Activated CD8-positive, alpha-beta memory T cell treated with anti-CD3 and anti-CD28 coated beads, Interleukin-2, amount 50 U/mL, for 24 hours (primary cell): ENCODE measurements around the gene A3GALT2.

Source experiments
- DNase-seq: peaks from one replicate; pipeline ENCODE4 v3.0.0-alpha.2; 2020; ENCODE audit errors: extremely low read depth

The A3GALT2 gene

DNA sequence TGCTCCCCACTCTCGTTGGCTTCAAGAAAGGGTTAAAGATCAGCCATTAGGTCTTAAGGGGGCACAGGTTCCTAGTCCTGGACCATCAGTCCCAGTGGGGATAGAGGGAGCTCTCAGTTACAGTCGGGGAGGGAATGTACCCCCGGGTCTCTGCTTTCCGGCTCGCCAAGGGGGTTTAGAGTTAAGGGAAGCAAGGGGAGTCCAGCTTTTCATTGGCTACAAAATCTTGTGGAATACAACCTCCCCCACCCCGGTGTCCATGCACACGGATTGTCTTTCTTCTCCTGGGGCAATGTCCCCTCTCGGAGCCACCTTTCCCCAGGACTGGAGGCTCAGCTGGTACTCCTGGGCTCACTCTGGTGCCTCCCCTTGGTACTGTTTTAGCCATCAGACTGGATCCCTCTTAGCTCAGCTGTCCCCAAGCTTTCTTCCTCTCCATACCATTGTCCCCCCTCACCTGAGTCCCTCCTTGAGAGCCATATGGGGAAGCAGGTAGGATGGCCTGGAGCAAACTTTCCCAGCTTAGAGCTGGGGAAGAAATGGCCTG lies at the start of gene A3GALT2:
Gene A3GALT2, minus strand, starts transcription at position 480 of the 547 bp plus-strand sequence. Its CDS starts 0 bp downstream, at position 480.
- DNase-seq = no peak

DNA sequence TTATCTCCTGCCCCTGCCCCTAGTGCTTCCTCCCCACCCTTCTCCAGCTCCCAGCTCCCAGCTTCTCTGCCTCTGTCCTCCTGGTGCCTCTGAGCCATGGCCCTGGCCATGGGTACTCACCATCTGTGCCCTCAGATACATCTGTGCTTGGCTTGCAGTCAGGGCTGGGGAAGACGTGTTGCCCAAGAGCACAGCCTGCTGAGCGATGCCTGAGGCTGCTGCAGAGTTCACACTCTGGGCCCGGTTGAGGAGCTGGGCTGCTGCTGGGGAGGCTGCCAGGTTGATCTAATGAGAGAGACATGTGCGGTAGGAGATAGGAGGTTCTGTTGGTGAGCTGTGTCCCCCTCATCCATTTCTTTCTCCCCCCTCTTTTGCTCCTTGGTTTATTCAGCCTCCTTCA lies 49.4 kb upstream of the A3GALT2 start:
- DNase-seq = no peak

DNA sequence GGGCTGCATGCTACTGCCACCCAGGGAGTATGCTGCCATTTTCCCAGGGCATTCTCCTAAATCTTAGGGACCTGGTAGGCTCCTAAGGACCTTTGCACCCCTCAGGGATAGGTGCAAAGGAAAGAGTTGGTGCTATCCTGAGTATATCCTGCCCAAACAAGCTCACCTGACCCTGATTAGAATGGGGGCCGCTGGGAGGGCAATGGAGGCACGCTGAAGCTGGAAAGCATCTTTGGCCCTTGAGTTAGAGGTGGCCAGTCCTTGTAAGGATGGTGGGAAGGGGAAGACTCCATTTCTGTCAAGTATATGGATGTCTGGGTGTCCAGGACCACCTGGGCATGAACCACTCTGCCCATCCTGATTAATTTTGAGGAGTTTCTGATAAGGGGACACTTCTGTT lies 48.9 kb upstream of the A3GALT2 start:
- DNase-seq = no peak

DNA sequence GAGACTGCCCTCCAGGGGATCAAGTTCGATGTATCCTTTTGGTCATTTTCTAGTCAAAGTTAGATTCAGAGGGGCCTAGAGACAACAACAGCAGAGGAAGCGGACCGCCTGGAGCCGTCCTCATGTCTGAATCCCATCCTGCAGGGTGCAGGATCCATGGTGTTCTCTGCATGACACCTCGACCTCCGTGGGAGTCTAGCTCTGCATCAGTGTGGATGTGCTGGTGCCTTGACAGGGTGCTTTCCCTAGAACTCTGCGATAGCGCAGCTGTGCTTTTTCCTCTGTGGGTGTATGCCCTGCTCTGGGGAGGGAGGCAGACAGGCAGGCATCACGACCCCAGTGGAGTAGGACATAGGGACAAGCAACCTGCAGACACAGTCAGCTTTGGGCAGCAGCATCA lies 48.2 kb upstream of the A3GALT2 start:
- no peak for DNase-seq

DNA sequence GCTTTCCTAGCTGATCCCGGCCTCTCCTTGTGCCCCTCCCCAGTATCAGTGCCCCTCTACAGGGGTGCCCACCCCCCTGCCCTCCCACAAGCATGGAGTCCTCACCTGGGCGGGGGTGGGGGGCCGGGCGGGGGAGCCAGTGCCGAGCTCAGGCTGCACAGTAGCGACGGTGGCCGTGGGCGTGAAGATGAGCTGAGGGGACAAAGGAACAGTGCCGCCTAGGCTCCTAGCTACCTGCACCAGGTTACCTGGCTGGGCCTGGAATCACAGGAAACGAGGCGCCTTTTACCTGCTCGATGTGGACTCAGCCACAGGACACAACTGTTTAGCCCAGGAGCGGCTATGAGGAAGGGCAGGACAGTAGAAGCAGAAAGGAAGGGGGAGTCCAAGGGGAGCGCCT lies 47.5 kb upstream of the A3GALT2 start:
- DNase-seq = no peak

DNA sequence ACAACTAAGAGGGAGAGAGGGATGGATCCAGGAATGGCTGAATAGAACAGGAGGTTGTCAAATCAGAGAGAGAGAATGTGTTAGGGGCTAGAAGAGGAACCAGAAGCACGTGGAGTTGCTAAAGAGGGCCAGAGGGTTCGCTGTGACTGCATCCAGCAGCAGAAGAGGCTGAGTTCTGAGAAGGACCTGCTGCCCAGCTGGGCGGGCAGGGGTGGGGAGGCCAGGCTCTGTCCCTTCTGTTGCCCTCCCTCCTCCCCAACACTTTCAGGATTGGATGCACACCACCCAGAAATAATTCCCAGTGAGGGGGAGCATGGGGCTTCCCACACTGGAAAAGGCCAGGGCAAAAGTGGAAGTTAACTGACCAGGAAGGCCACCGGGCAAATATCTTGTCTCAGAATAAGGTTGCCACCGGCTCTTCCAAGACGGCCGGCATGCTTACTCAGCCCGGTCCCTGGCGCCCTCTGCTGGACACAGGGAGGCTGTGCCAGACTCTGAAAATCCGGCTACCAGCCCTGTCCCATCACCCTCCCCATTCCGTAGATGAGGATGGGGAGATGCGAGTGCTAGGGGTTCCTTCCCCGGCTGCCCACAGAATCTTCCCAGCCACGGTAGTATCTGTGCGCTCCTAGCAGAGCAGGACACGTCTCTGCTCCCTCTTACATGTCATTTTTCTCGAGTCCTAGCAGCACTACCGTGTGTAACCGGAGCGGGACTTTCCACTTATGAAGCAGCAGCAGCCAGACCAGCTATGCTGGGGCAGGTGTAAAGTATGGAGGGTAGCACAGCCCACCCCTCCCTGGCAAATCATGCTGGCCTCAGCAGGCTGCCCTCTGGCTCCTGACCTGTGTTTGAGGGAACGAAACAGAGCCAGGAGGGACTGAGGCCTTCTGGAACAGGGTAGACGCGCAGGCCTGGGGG lies 46.8 kb upstream of the A3GALT2 start:
- DNase-seq = peak; percentile 57

DNA sequence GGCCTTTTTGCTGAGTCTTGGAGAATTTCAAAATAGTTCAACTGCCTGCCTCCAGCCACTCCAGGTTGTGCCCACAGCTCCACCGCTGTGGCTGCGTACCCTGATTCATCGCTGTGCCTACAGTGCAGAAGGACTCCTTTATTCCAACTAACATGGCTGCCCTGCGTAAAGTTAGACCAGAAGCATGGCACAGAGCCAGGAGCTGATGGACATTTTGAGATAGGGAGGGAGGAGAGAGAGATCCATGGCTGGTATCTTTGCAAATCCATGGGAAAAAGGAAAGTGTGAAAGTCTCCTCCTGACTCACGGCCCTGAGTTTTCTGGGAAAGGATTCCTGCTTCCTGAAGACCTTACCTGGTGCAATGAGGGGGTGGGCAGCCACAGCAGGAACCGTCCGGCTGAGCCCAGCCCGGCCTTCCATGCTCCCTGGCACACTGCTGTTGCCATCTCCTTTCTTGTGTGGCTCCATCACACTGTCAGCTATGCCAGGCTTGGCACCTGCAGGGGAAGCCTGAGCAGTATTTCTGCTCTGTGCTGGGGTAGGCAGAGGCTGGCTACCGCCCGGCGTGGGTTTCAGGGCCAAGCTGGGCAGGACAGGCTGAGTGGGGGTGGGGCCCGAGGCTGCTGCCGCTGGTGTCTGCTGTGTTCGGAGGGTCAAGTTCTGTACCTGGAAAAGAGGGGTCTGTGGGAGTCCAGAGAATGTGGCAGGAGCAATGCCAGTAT lies 46.0 kb upstream of the A3GALT2 start:
- no peak for DNase-seq

DNA sequence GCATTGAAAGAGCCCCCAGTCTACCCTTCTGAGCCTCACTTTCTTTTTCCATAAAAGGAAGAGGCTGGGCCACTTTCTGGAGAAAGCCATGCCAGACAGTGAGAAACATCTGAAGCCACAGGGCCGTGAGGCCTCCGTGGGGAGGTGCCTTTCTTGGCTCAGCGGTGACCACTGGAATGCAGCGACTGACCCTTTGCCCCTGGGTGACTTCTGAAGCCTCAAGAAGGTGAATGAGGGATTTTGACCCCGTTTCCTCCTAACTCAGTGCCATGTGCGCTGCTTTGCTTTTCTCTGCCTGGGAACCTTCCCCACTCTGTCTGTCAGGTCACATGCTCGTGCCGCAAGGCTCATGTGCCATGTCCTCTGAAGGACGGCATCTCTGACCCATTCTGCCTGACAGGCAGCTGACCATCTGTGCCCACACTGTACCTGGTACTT lies 44.7 kb upstream of the A3GALT2 start:
- DNase-seq = no peak

DNA sequence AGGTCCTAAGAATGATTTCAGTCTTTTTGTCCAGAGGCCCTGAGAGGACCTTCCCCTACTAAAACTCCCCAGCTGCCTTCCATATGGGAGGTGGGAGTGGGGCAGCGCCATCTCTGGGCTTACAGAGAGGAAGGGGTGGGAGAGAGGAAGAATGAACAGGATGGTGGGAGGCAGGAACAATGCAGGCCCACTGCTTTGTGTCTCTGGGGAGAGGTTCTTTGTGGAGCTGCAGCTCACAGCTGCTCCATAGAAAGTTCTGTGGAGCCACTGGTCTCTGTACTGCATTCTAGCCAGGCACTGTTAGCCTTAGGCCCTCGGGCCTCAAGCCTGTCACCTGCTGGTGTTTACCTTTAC lies 43.6 kb upstream of the A3GALT2 start:
- DNase-seq = no peak

DNA sequence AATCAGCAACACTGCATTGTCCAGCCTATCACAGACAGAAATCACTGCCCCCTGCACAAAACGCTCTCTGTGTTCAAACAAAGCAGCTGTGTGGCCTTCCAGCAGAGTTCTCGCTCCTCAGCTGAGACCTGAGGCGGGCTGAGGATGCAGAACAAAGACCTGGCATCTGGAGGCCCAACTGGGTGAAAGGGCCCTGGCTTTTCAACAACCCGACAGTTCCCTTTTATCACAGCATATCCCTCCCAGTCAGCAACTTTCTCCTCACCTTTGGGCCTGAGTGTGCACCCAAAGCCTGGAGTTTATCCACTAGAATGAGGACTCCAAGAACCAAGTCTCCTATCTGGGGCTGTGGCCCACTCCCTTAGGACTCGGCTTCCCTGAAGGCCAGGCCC lies 42.6 kb upstream of the A3GALT2 start:
- no peak for DNase-seq

DNA sequence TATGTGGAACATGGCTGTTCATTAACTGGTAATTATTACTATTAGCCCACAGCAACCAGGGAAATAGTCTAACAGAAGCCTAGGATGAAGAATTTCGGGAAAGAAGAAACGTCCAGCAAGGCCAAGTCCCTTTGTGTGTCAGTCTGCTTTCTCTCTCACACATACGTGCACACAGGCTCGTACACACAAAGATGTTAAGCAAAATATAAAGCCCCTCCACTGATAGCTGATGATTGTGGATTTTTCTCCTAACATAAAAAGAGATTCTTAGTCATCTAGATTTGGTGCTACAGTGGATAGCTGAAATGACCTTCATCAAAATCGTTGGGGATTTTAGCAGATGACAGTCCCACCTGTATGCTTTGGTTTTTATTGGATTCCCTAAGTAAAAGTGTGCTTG lies 42.1 kb upstream of the A3GALT2 start:
- DNase-seq = no peak

DNA sequence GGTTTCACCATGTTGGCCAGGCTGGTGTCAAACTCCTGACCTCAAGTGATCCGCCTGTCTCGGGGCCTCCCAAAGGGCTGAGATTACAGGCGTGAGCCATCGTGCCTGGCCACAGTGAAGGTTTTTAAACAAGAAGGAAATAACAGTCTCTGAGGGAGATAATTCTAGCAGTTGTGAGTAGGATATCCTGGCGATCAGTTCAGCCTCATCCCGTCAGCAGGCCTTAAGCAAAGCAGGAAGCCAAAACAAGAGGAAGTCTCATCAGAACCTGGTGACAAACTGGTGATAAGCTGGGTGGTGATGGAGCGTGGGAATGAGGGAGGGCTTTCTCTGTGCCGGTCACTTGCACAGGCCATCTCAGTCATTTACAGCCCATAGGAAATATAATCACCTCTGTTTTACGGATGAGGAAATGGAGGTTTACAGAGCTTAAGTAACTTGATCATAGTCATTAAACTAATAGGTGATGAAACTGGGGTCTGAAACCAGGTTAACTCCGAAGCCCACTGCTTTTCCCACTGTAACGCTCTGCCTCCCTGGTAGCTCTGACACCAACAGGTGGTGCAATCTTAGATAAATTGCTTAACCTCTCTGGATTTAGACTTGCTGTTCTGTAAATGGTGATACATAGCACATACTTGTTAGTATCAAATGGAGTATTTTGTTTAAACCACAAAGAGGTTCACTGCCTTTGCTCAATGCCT lies 40.8 kb upstream of the A3GALT2 start:
- no peak for DNase-seq

DNA sequence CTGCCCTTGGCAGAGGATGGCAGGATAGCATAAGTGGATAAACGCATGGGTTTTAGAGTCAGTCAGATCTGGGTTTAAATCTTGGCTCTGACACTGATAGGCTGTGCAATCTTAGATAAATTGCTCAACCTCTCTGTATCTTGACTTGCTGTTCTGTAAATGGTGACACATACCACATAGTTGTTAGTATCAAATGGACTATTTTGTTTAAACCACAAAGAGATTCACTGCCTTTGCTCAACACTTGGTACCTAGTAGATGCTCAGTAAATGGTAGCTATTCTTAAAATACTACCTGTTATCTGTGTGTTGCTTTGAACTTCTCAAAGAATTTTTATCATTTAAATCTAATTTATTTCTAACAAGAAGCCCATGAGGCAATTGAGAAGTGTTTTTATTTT lies 39.5 kb upstream of the A3GALT2 start:
- DNase-seq = no peak

DNA sequence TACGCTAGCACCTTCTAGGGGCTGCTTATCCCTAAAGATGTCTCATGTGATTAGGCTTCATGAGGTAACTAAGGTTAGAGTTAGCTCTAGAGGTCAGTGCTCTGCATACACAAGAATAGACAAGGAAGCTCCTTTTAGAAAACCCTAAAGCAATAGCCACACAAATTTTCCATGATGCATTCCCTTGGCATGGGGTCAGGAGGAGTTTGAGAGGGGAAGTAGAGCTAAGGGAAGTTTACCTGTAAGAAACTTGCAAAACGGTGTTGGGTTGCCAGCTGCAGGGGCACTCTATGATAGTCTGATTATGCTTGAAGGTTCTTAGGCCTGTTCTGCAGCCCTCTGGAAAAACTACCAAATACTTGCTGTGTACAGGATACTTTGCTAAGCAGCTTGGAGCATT lies 39.0 kb upstream of the A3GALT2 start:
- no peak for DNase-seq

DNA sequence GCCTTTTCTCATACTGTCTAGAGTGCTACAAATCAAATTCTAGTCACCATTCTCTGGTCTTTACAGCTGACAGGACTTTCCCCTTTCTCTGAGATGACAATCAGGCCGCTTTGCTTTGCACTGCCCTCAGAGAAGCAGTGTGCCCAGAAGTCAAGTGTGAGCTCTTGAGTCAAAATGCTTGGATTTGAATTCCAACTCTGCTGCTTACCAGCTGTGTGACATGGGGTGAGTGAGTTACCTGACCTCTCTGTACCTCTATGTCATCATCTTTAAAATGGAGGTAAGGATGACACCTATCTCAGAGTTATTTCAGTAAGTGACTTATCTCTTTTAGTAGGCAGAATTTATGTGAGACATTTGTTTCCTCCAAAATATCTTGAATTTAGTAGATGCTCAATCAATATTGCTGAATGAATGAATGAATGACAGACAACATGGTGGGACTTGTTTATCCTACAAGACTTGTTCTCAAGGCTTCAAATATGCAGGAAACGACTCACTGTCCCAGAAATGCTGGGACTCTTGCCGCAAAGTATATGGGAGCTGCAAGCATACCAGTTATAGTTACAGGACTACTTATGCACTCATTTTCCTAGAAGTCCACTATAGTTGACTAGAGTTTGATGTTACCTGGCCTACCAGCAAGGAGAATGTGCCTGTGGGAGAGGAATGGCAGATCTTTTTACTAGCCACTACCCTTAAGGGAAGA lies 38.1 kb upstream of the A3GALT2 start:
- DNase-seq = no peak

DNA sequence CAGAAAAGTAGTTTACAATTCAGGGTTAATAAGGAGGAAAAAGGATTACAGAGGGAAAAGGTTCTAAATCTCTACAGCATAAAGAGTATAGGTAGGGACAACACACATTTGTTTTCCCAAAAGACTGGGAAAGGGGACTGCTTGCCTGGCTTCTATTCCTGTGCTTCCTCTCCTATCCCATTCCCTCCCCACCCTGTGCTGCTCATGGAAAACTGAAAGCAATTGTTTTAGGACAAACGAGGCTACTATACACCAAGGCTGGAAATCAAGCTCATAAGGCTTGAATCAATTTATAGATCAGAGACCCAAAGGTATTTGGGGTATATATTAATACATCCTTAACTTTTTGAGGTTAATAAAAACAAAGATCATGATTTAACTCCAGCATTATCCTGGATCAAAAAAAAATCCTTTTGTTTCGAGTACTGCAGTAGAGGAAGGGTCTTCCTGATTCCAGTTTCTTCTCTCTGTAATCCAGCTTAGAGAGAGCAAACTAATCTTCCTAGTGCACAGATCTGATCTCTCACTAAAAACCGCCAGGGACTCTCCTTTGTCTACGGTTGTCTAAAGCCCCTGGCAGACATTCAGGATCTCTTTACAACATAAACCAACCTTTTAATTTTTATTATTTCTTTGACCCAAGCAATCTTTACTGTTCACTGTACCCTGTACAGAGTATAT lies 37.4 kb upstream of the A3GALT2 start:
- no peak for DNase-seq

DNA sequence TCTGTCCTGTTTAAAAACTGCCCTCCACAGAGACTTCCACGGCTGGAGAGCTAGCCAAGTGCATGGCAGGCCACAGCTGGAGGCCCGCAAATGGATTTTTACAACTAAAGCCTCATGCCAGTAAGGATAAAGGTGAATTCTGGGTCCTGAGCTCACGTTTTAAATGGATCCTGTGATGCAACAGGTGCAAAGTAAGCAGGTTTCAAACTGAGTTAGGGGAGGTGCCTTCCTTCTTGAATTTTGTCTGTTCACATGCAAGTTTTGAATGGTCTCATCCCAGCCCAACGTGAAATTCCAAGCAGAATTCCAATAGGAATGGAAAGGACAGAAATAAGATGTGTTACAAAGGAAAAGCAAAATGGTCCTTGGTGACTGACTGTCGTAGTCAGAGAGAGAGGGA lies 36.2 kb upstream of the A3GALT2 start:
- DNase-seq = no peak

DNA sequence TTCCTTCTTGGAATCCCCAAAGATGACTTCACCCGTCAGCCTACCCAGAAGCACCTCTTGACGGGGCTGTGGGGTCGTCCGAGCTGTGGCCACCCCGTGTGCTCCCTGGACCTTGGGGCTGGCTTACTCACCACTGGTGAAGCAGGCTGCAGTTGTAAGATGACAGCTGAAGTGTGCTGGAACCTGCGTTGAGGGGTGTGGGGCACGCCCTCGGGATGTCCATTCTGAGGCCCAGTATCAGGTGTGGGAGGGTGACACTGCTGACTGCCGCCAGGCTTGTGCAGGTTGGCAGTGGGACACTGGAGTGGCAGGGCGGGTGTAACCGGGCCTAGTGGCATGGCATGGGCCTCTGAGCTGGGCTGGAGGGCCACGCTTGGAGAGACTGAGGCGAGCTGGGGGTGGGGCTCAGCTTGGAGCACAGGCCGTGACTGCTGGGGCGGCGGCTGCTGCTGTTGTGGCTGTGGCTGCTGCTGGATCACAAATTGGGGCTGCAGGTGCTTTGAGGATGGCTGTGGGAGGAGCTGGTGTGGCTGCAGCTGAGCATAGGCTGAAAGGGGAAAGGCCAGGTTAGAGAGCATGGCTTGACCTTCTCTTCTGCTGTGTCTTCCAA lies 33.9 kb upstream of the A3GALT2 start:
- DNase-seq = no peak

DNA sequence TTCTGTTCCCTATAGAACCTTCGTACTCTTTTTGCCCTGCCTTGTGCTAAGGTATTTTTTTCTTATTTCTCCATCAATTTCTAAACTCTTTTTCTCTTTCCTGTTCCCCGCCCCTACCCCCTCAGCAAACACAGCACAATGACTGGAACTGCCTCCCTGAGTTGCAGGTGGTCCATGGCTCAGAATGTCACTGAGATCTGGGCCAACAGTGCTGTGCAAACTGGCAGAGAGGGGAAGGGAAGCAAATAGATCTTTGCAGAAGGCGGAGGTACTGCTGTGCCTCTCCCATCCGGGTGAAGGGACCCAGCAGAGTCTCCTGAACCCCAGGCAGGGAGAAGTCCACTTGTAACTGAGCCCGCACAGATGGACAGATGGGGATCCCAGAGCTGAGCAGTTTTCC lies 32.6 kb upstream of the A3GALT2 start:
- no peak for DNase-seq

DNA sequence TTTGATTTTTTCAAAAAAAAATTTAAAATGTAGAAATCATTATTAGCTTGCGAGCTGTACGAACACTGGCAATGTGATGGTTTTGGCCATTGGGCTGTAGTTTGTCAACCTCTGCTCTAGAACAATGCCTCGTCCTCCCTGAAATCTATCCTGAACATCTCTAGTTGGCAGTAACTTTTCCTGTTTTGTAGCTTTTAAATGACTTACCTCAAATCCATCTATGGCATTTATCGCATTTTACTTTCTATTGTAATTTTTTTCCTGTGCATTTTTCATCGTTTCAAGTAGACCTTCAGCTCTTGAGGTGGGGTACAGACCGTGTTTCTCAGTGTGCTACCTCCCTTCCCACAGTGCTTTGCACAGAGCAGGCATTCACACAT lies 30.4 kb upstream of the A3GALT2 start:
- DNase-seq = no peak
